Left kidney (tissue), 2 donors: Measurements from ENCODE around the gene PDGFB. TPM values are rescaled to one million over a fixed set of nuclear protein-coding genes. Genes with fewer than 3 reads are reported as not detected.

Experiments used
- DNase-seq: peaks from one replicate; pipeline ENCODE4 v3.0.0-alpha.2; 2013
- polyA plus RNA-seq: library from polyadenylated mRNA; unstranded; fragments of 120-200 nt; gene quantifications from one replicate; pipeline ENCODE4 v1.2.1, GENCODE V29; 2013; ENCODE audit not compliant: insufficient read length

Gene PDGFB
- polyA plus RNA-seq, 1 donor, result 10.5 TPM

- no peak for DNase-seq
Observed at GRCh38 chr22:39176714-39177455, 67.9 kb downstream of the PDGFB start.

DNA sequence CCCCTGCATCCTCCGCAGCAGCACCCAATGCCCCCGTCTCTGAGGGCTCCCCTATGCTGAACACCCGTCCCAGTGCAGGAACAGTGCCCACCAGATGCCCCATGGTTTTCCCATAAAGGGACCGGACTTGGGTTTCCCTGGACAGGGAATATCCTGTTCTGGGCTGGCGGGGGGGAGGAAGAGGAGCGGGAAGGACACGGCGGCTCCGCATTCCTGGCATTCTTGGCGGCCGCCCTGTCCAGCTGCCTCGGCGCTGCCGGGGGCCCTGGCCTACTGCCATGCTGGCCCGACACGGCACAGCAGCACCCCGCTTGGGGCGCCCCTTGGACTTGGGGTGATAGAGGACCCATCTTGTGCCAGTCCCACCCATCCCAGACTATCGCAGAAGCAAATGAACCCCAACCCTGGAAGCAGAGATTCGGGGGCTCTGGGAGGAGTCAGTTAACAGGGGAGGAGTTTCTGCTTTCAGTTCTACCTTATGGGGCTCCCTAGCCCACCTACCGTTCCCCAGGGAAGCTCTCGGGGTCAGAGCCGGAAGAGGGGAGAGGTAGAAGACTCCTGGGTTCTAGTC lies 68.6 kb downstream of the PDGFB start:
- DNase-seq, result peak; percentile 76

DNA sequence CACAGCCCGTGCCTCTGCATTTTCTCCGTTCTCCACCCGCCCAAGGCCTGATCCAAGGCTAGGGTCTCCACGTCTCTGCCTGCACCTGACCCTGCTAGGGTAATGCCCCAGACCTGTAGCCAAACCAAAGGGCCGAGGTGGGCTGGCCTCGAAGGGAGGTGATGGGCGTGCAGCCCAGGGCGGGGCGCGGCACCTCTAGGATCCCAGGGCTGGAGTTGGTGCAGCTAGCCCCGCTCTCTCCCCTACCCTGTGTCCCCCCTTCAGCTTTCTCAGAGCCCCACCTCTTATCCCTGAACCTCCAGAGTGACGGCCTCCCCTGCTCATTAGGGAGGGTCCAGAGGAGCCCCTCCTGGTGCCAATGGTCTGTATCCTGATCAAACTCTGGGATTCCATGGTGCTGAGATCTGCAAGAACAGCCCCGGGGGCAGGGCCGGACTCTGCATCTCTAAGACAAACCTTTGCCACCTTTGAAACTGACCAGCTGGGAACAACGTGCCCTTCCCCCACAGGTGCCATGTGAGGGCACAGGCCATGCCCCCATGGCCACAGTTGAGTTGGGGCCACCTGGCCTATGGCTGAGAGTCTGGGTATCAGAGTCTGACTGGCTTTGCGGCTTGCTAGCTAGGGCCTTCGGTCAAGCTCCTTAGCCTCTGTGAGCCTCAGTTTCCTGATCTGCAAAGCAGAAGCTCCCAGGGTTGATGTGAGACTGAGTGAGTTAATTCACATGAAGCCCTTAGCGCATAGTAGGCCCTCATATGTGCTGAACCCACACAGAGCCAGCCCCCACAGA lies 69.2 kb downstream of the PDGFB start:
- DNase-seq, result no peak

DNA sequence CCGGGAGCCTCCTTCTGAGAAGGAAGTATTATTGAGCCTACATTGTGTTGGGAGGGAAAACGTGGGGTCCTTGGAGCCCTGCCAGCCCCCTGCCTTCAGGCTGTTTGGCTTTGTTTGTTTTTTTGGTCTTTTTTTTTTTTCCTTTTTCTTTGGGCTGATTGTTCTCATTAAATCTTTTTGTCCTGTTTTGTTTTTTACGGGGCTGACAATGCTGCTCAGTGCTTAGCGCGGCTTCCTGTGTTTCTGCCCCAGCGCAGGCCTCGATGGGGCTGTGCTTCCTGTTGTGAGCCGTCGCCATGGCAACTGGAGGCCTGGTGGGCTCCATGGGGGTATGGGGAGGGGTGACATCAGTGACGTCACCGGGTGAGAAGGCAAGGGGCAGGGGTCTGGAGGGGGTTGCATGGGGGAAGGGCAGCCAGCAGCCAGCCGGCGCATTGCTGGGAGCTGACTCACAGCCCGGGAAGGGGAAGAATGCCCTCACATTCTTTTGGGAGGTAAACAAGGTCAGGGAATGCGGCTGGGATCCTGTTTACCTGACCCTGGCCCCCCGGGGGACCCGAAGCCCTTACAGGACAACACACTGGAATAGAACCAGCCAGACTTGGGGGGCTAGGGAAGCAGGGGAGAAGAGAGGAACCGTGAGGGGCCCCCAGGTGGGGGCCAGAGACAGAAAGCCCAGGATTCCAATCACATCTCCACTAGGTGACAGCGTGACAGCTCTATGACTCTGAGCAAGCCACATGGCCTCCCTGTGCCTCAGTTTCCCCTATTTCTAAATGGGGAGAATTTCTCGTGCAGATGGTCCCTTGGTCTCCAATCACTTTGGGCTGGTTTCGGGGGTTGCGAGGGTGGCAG lies 70.1 kb downstream of the PDGFB start:
- DNase-seq, result peak; percentile 90

GRCh38 chr22:39173787-39174497 lies 70.8 kb downstream of the PDGFB start:
- DNase-seq, result no peak

Other genes with a start within 250 kb of the PDGFB start
- 8.9 TPM for gene APOBEC3C, start 230.7 kb downstream of the PDGFB start, polyA plus RNA-seq
- gene APOBEC3D, start 223.9 kb downstream of the PDGFB start, polyA plus RNA-seq, result 1.3 TPM
- gene APOBEC3F, start 204.1 kb downstream of the PDGFB start, polyA plus RNA-seq, result 8.5 TPM
- 5.2 TPM for gene APOBEC3G, start 167.7 kb downstream of the PDGFB start, polyA plus RNA-seq
- 0.23 TPM for gene APOBEC3H, start 147.7 kb downstream of the PDGFB start, polyA plus RNA-seq
- 9.1 TPM for gene CBX7, start 92.3 kb downstream of the PDGFB start, polyA plus RNA-seq
- 2,722 TPM for gene RPL3, start 74.6 kb upstream of the PDGFB start, polyA plus RNA-seq
- gene SYNGR1, start 105.0 kb upstream of the PDGFB start, polyA plus RNA-seq, result 21.6 TPM
- gene TAB1, start 154.8 kb upstream of the PDGFB start, polyA plus RNA-seq, result 25.9 TPM
- 22.4 TPM for gene MGAT3, start 212.0 kb upstream of the PDGFB start, polyA plus RNA-seq